A549 (cell line): Measurements from ENCODE around the gene ABLIM1. TPM values are rescaled to one million over a fixed set of nuclear protein-coding genes. Genes with fewer than 3 reads are reported as not detected.

Source experiments
- ATAC-seq, 2 experiments: fragments of 200-7000 bp in 1 of 2; fragments of >200 bp in 1 of 2; cut with Nextera tagmentation in 1 of 2; cut with Tn5 transposase in 1 of 2; 3 replicates each; pipeline versions ENCODE4 v1.8.0 to v1.9.1; 2018 to 2020; ENCODE audit warnings: mild to moderate bottlenecking in 1 of 2, moderate library complexity in 1 of 2
- CTCF ChIA-PET: fragments of 300-600 bp; sonication (Branson Sonifier 250); formaldehyde crosslinking; extraction: SDS; loops from one replicate; lab custom pipeline; 2021; ENCODE audit warnings: antibody characterized with exemption, inconsistent platforms; lab: Yijun Ruan, JAX
- POLR2A ChIA-PET: fragments of 350-600 bp; formaldehyde crosslinking; extraction: SDS; loops from one replicate; lab custom pipeline; 2021; ENCODE audit warnings: antibody characterized with exemption, inconsistent platforms; lab: Yijun Ruan, JAX
- DNase-seq, 2 experiments: peaks; one replicate each; pipeline versions ENCODE4 v3.0.0 to v3.0.0-alpha.2; 2011 to 2016; ENCODE audit warnings: low read depth in 1 of 2, low spot score in 1 of 2
- FAIRE-seq: peaks from 2 replicates; lab custom pipeline; 2011; peaks lifted over from hg19 to GRCh38; lab: Jason Lieb, UNC
- H3K27ac ChIP-seq, 2 experiments: fragments of >200 bp; sonication (Bioruptor Twin); formaldehyde crosslinking; 3 replicates each; pipeline ENCODE4 v1.5.1; 2016 to 2017
- H3K4me1 ChIP-seq: fragments of >200 bp; sonication (Bioruptor Twin); formaldehyde crosslinking; 3 replicates; pipeline ENCODE4 v1.6.1; 2016
- H3K4me2 ChIP-seq: fragments of >200 bp; sonication (Bioruptor Twin); formaldehyde crosslinking; 3 replicates; pipeline ENCODE4 v1.6.1; 2016
- H3K4me3 ChIP-seq: fragments of >200 bp; sonication (Bioruptor Twin); formaldehyde crosslinking; 3 replicates; pipeline ENCODE4 v1.5.1; 2016
- H3K9me3 ChIP-seq: fragments of >200 bp; sonication (Bioruptor Twin); formaldehyde crosslinking; 3 replicates; pipeline ENCODE4 v1.6.1; 2016
- CEBPB ChIP-seq, 2 experiments: fragments of >200 bp in 1 of 2; sonication (Bioruptor Twin) in 1 of 2; formaldehyde crosslinking in 1 of 2; IDR thresholded peaks; 2 replicates each; pipeline ENCODE4 v1.6.1; 2012 to 2016
- CHD4 ChIP-seq: fragments of 200-600 bp; sonication (generic); IDR thresholded peaks from 2 replicates; pipeline ENCODE4 v1.6.1; 2016; ENCODE audit warnings: antibody characterized with exemption, mild to moderate bottlenecking, borderline replicate concordance
- E2F6 ChIP-seq: IDR thresholded peaks from 2 replicates; pipeline ENCODE4 v1.6.1; 2012; ENCODE audit warnings: low read depth, borderline replicate concordance
- EHMT2 ChIP-seq: fragments of 200-600 bp; sonication (generic); IDR thresholded peaks from 2 replicates; pipeline ENCODE4 v1.6.1; 2016; ENCODE audit warnings: antibody characterized with exemption, low read depth, mild to moderate bottlenecking, moderate library complexity
- EP300 ChIP-seq, 2 experiments: fragments of >200 bp; sonication (Bioruptor Twin); formaldehyde crosslinking; IDR thresholded peaks; 2 replicates in 1 of 2; 3 replicates in 1 of 2; pipeline ENCODE4 v1.6.1; 2016 to 2017
- FOXS1 ChIP-seq: fragments of 250-450 bp; sonication (Bioruptor Pico); IDR thresholded peaks from 2 replicates; pipeline ENCODE4 v1.5.0; 2020; ENCODE audit warnings: mild to moderate bottlenecking, moderate library complexity
- GATA3 ChIP-seq: IDR thresholded peaks from 2 replicates; pipeline ENCODE4 v1.6.1; 2012; ENCODE audit warnings: borderline replicate concordance
- HES2 ChIP-seq: fragments of >200 bp; sonication (Bioruptor Twin); formaldehyde crosslinking; IDR thresholded peaks from 2 replicates; pipeline ENCODE4 v1.6.1; 2016
- HEYL ChIP-seq: fragments of 250-450 bp; sonication (Bioruptor Pico); IDR thresholded peaks from 2 replicates; pipeline ENCODE4 v1.8.0; 2021; ENCODE audit warnings: mild to moderate bottlenecking, moderate library complexity
- HMGXB4 ChIP-seq: fragments of 250-450 bp; sonication (Bioruptor Pico); IDR thresholded peaks from 2 replicates; pipeline ENCODE4 v1.5.0; 2021; ENCODE audit warnings: mild to moderate bottlenecking, moderate library complexity, borderline replicate concordance
- HOXB13 ChIP-seq: fragments of 250-450 bp; sonication (Bioruptor Pico); IDR thresholded peaks from 2 replicates; pipeline ENCODE4 v1.5.0; 2020; ENCODE audit warnings: low read depth, mild to moderate bottlenecking, moderate library complexity
- HOXB5 ChIP-seq: fragments of 250-450 bp; sonication (Bioruptor Pico); IDR thresholded peaks from 2 replicates; pipeline ENCODE4 v1.5.0; 2020; ENCODE audit warnings: mild to moderate bottlenecking, moderate library complexity
- JUN ChIP-seq, 2 experiments: fragments of >200 bp; sonication (Bioruptor Twin); formaldehyde crosslinking; IDR thresholded peaks; 2 replicates in 1 of 2; 3 replicates in 1 of 2; pipeline ENCODE4 v1.6.1; 2016 to 2017
- KDM1A ChIP-seq: fragments of 200-600 bp; sonication (generic); IDR thresholded peaks from 2 replicates; pipeline ENCODE4 v1.6.1; 2016; ENCODE audit warnings: low read depth, mild to moderate bottlenecking
- MAFK ChIP-seq: fragments of 450-650 bp; IDR thresholded peaks from 2 replicates; pipeline ENCODE4 v1.6.1; 2014; ENCODE audit not compliant: partially characterized antibody
- MAX ChIP-seq: IDR thresholded peaks from 2 replicates; pipeline ENCODE4 v1.6.1; 2012
- MAZ ChIP-seq: fragments of 150-350 bp; IDR thresholded peaks from 2 replicates; pipeline ENCODE4 v1.6.1; 2014; ENCODE audit warnings: antibody characterized with exemption, low read depth, low read length, borderline replicate concordance
- NPAS2 ChIP-seq: fragments of 250-450 bp; sonication (Bioruptor Pico); IDR thresholded peaks from 2 replicates; pipeline ENCODE4 v1.8.0; 2022; ENCODE audit warnings: mild to moderate bottlenecking, moderate library complexity, borderline replicate concordance
- PHF8 ChIP-seq: fragments of 200-600 bp; sonication (generic); IDR thresholded peaks from 2 replicates; pipeline ENCODE4 v1.6.1; 2016; ENCODE audit warnings: low read depth, mild to moderate bottlenecking, antibody characterized with exemption, moderate library complexity, borderline replicate concordance
- RAD21 ChIP-seq, 2 experiments: fragments of >200 bp in 1 of 2; sonication (Bioruptor Twin) in 1 of 2; formaldehyde crosslinking in 1 of 2; IDR thresholded peaks in 1 of 2; conservative IDR thresholded peaks in 1 of 2; 2 replicates in 1 of 2; 3 replicates in 1 of 2; pipeline ENCODE4 v1.6.1; 2012 to 2018; ENCODE audit warnings: inconsistent platforms in 1 of 2
- RCOR1 ChIP-seq: fragments of 150-350 bp; IDR thresholded peaks from 2 replicates; pipeline ENCODE4 v1.6.1; 2014; ENCODE audit warnings: antibody characterized with exemption, low read length, low read depth
- REST ChIP-seq: fragments of 200-600 bp; sonication (generic); IDR thresholded peaks from 2 replicates; pipeline ENCODE4 v1.6.1; 2016; ENCODE audit warnings: antibody characterized with exemption, mild to moderate bottlenecking, moderate library complexity
- RFX5 ChIP-seq: fragments of 450-650 bp; IDR thresholded peaks from 2 replicates; pipeline ENCODE4 v1.7.1; 2014; ENCODE audit warnings: antibody characterized with exemption, mild to moderate bottlenecking, moderate library complexity
- SREBF2 ChIP-seq: fragments of 450-650 bp; IDR thresholded peaks from 2 replicates; pipeline ENCODE4 v1.6.1; 2014; ENCODE audit warnings: mild to moderate bottlenecking, moderate library complexity
- USF2 ChIP-seq: fragments of 450-650 bp; IDR thresholded peaks from 2 replicates; pipeline ENCODE4 v1.6.1; 2014; ENCODE audit warnings: antibody characterized with exemption
- ZFP36 ChIP-seq: fragments of 450-650 bp; IDR thresholded peaks from 2 replicates; pipeline ENCODE4 v1.6.1; 2014; ENCODE audit warnings: borderline replicate concordance; ENCODE audit not compliant: partially characterized antibody
- ZNF302 ChIP-seq: fragments of 250-450 bp; sonication (Bioruptor Pico); IDR thresholded peaks from 2 replicates; pipeline ENCODE4 v1.9.0; 2021; ENCODE audit warnings: inconsistent platforms, mild to moderate bottlenecking, moderate library complexity
- WGBS: methylation state at CpG from one replicate; pipeline ENCODE4 v1.1.6; 2017; ENCODE audit errors: missing lambda C conversion rate; 5-methylcytosine and 5-hydroxymethylcytosine counted together
- polyA plus RNA-seq, 4 experiments: library from polyadenylated mRNA; depleted of rRNA in 3 of 4; stranded (reverse); fragments of >200 nt; fragmentation: RNase III in 1 of 4; extraction: RNeasy Plus Mini Kit Qiagen cat#74134 plus additional on column Dnase treatment in 1 of 4; gene quantifications; 2 replicates in 3 of 4; 3 replicates in 1 of 4; pipeline ENCODE4 v1.2.3, GENCODE V29; 2011 to 2017

ABLIM1 gene
- polyA plus RNA-seq, 2 of the 4 experiments (the other 2 are of a cell fraction), result 21.4 to 70.2 TPM

- FAIRE-seq, result no peak
- WGBS, result 94% methylated on average over 6 of the region's 6 CpGs
Measured at GRCh38 chr10:114515298-114515914, 142.7 kb downstream of the ABLIM1 start.

GRCh38 chr10:114513381-114513792 lies 144.7 kb downstream of the ABLIM1 start:
- FAIRE-seq (no peak), DNase-seq (no peak)
- Histone ChIP-seq H3K27ac (no peak overlapping the region), H3K4me1 (peaks cover 11% of the 10 kb centered on the region), H3K4me2 (no peak overlapping the region), H3K9me3 (no peaks in the 10 kb centered on the region)
- WGBS, result 94% methylated on average over 5 of the region's 5 CpGs
- POLR2A ChIA-PET, result no interaction called here
- TF ChIP-seq SREBF2 (no peak), HEYL (no peak), KDM1A (no peak), FOXS1 (no peak), HES2 (no peak), HOXB13 (CRISPR knock-in tag) (no peak), E2F6 (no peak), GATA3 (no peak), EP300 (IDR thresholded peaks at IDR 0.05) (no peak), ZFP36 (no peak), REST (no peak), MAX (no peak), HOXB5 (no peak), RFX5 (no peak)
- TF ChIP-seq, all 56 proteins: peak for 0
- H3K4me3 ChIP-seq, result no peak overlapping the region
- ATAC-seq, result no peak
- CTCF ChIA-PET, result interaction anchor here (1.1 to 2.1 kb wide), 4 partner anchors 14 to 209 kb away, joined by 3 to 7 read pairs (median 4); no protein-coding TSS in a partner anchor

More at GRCh38 chr10:114515298-114515914, 142.7 kb downstream of the ABLIM1 start:
- H3K4me3 ChIP-seq, result no peak overlapping the region
- no peak overlapping the region for H3K4me2 ChIP-seq
- peaks cover 29% of the 10 kb centered on the region for H3K4me1 ChIP-seq
- no peaks in the 10 kb centered on the region for H3K9me3 ChIP-seq
- H3K27ac ChIP-seq, result no peak overlapping the region
- DNase-seq, result no peak
- ATAC-seq, result no peak
- CTCF ChIA-PET, result interaction anchor here (0.8 to 2.6 kb wide), 4 partner anchors 10 to 306 kb away, joined by 3 to 7 read pairs (median 6); partner anchors contain the start of gene FHIP2A
- POLR2A ChIA-PET, result no interaction called here
- TF ChIP-seq RFX5 (no peak), CEBPB (IDR thresholded peaks at IDR 0.05) (no peak), EHMT2 (no peak)

- ChIA-PET POLR2A (no interaction called here), CTCF (no interaction called here)
- Histone ChIP-seq H3K27ac (no peak overlapping the region), H3K4me3 (no peak overlapping the region), H3K4me2 (no peak overlapping the region), H3K4me1 (peaks cover 17% of the 10 kb centered on the region), H3K9me3 (no peaks in the 10 kb centered on the region)
- DNase-seq (no peak), FAIRE-seq (no peak), ATAC-seq (no peak)
- WGBS, result 88% methylated on average over 5 of the region's 5 CpGs
- TF ChIP-seq RAD21 (conservative IDR thresholded peaks at IDR 0.05 in 1 of 2, IDR thresholded peaks at IDR 0.05 in 1 of 2), result no peak
- TF ChIP-seq CHD4, result no peak
- no peak for TF ChIP-seq PHF8
- TF ChIP-seq NPAS2 (CRISPR knock-in tag), result no peak
- TF ChIP-seq HOXB13 (CRISPR knock-in tag), result no peak
- TF ChIP-seq MAZ, result no peak
- TF ChIP-seq JUN (IDR thresholded peaks at IDR 0.05), result no peak
- TF ChIP-seq RCOR1, result no peak
- no peak for TF ChIP-seq ZNF302 (CRISPR knock-in tag)
- no peak for TF ChIP-seq USF2
- TF ChIP-seq MAFK, result no peak
- TF ChIP-seq HMGXB4 (CRISPR knock-in tag), result no peak
Measured at GRCh38 chr10:114511881-114512280, 146.2 kb downstream of the ABLIM1 start.
